SH-SY5Y (cell line): ENCODE measurements around the gene NEDD4L.

Experiments used
- GATA2 ChIP-seq: IDR thresholded peaks from 2 replicates; pipeline ENCODE4 v1.6.1; 2011; ENCODE audit warnings: mild to moderate bottlenecking, low read depth, low read length
- GATA3 ChIP-seq: IDR thresholded peaks from 2 replicates; pipeline ENCODE4 v1.6.1; 2011; ENCODE audit warnings: low read depth, mild to moderate bottlenecking, low read length, moderate library complexity

The NEDD4L gene

GRCh38 chr18:58382446-58382845 lies 338.4 kb downstream of the NEDD4L start:
- TF ChIP-seq GATA2 (no peak), GATA3 (no peak)

GRCh38 chr18:58385472-58385871 lies 341.4 kb downstream of the NEDD4L start:
- no peak for TF ChIP-seq GATA2
- no peak for TF ChIP-seq GATA3

DNA sequence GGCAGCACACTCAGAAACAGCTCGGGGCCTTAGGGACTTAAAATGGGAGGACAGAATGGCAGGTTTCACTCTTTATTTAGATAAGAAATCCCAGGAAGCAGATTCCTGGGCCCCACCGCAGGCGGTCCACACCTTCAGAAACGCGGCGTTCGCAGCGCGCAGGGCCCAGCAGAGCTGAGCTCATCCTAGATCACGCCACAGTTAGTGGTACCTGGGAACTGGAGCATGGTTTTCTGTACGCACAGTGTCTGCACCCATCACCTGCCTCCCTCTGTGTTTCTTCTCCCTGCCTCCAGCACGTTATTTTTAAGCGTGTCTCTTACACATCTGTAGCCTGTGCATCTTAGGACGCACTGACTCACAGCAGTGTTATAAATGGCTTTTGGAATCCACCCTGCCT lies 342.8 kb downstream of the NEDD4L start:
- TF ChIP-seq GATA2 (no peak), GATA3 (no peak)

DNA sequence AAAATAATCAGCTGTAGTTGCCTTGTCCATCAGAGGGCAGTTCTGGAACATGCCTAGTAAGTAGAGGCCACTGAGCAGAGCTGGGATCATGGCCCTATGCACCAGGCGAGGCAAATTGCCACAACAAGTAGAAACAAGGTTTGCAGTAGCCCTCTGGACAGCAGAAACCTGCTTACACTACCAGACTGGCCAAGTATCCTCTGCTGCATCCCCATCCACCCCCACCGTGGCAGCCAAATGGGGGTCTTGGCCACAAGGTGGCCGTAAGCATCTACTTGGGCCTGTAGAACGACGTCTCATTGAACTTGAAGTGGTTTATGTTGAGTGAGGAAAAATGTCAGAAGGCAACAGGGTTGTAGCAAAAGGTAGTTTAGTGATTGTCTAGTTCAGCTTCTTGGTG lies 343.7 kb downstream of the NEDD4L start:
- no peak for TF ChIP-seq GATA2
- TF ChIP-seq GATA3: no peak

DNA sequence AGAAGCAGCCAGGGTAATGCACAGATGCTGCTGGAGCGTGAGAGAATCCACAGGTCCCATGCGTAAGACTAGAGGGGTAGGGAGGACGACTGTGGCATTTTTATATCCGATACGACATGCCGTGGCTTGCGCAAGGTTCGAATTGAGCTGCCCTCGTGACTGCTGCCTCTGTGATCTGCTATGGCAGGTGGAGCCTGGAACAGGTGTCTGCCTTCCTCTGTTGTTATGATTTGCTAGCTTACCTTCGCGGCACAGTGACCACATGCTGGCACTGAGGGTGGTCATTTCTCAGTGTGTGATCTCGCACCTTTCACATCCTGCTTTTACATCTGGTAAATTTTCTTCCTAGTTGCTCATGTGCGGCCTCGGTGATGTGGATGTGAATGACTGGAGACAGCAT lies 344.7 kb downstream of the NEDD4L start:
- TF ChIP-seq GATA3 (no peak), GATA2 (no peak)

DNA sequence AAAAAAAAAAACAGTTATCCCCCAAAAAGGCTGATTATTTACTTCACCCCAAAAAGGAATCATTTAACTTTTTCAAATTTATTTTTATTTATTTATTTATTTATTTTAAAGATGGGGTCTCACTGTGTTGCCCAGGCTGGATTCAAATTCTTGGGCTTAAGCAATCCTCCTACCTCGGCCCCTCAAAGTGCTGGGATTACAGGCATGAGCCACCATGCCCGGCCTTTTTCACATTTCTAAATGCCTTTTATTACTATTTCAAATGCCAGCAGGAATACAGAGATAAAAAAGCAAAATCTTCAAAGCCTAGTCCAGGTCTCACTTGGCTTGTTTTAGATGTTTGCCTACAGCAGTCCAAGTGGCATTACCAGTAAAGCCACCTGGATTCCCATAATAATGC lies 345.7 kb downstream of the NEDD4L start:
- TF ChIP-seq GATA3: no peak
- no peak for TF ChIP-seq GATA2

- TF ChIP-seq GATA3 (no peak), GATA2 (no peak)
These were observed 346.4 kb downstream of the NEDD4L start for GRCh38 chr18:58390399-58390798.

GRCh38 chr18:58391231-58391825 lies 347.3 kb downstream of the NEDD4L start:
- TF ChIP-seq GATA2: no peak
- TF ChIP-seq GATA3: no peak

DNA sequence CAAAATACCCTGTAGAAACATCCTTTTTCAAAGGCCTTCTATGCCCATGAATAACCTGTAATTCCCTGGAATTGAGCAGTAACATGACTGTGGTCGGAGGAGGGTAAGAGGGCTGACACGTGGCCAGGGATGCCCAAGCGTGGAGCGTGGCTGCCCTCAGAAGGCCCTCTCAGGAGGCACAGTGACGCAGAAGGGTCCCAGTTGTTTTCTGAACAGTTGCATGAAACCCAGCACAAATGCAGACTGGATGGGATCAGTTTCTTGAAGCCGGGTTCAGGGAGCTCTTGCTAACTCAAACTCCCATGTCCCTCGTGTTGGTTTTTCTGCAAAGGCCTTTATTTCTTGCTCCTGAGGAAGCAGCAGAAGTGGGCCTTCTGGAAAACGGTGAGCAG lies 347.9 kb downstream of the NEDD4L start:
- TF ChIP-seq GATA3: no peak
- TF ChIP-seq GATA2: no peak

GRCh38 chr18:58392324-58393000 lies 348.4 kb downstream of the NEDD4L start:
- TF ChIP-seq GATA2 (no peak), GATA3 (no peak)

DNA sequence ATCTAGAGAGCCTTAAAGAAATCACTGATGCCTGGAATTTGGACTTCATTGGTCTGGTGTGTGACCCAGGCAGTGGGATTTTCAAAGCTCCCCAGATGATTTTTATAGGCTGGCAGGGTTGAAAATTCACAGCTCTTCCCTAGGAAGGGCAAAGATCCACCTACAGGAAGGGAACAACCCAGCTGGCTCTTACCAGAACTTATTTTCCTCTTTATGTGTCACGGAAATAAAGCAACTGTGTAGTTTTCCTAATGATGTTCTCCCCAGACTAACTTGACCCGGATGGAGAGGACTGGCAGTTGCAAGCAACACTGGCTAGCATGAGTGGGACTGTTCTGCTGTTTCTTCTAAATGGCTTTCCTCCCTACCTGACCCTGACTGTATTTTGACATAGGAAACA lies 349.3 kb downstream of the NEDD4L start:
- TF ChIP-seq GATA3 (no peak), GATA2 (no peak)

GRCh38 chr18:58394046-58394445 lies 350.0 kb downstream of the NEDD4L start:
- TF ChIP-seq GATA3 (no peak), GATA2 (no peak)

DNA sequence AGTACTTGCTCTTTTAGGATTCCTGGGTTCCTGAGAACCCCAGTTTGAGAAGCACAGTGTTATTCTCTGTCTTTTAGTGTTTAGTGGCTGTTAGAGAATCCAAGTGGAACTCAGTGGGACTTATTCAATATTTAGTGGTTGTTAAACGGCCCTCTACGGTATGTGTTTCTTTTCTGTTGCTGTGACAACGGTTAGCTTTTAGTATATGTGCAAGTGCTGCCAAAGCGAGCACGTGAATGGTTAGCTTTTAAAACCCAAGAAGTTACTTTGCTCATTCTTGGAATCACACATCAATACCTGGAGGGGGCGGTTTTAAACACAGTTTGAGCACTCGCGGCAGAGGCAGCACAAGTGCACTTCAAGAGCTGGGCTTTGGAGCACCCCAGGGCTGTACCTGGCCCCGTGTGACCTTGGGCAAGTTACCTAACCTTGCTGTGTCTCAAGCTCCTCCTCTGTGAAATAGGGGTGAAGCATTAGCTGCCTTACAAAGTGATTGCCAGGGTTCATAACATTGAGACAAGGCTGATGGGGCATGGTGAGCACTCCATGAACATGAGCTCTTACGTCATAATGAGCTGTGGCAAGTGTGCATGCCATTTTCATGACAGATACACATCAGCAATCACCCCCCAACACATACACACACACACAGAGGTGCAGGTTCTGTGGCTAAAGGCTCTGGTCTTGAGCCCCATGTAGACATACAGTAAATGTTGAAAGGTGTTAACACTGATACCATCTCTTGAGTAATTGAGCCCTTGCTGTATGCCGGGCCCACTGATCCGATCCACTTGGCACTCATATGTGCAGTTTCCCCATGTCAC lies 350.8 kb downstream of the NEDD4L start:
- TF ChIP-seq GATA3 (no peak), GATA2 (no peak)

DNA sequence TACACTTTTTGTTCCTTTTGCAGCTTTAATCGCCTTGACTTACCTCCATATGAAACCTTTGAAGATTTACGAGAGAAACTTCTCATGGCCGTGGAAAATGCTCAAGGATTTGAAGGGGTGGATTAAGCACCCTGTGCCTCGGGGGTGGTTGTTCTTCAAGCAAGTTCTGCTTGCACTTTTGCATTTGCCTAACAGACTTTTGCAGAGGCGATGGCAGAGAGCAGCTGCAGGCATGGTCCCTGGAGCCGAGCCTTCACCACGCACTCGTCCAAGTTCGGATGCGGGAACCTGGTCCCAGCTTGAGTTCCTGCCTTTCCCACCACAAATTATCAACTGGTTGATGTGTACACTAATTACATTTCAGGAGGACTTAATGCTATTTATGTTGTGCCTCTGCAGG lies 352.1 kb downstream of the NEDD4L start:
- TF ChIP-seq GATA2 (no peak), GATA3 (no peak)

DNA sequence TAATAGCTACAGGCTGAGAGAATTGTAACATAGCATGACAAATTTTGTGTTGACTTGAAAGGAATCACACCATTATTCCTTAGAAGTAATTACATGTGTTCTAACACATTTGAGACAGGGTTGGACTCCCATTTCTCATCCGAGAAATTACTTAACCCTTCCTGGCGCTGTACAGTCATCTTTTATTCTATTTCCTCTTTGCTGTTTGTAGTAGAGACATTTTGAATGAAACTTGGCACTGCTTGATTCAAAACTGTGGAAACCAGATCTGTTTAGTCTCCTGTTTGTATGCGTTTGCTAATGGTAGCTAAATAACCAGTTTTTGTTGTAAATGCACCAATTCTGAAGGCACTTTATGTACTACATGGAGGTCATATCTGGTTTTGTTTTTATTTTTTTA lies 352.9 kb downstream of the NEDD4L start:
- TF ChIP-seq GATA3 (no peak), GATA2 (no peak)
